PC-9 (cell line): ENCODE data around the gene CCDC15. TPM values are rescaled to one million over a fixed set of nuclear protein-coding genes. Genes with fewer than 3 reads are reported as not detected.

Source experiments
- BruUV-seq: library from RNA; stranded (reverse); fragments of 400-500 nt; replicated peaks from 2 replicates; lab custom pipeline; 2021; lab: Mats Ljungman, UMichigan
- CTCF ChIA-PET: fragments of 300-600 bp; sonication (Branson Sonifier 250); formaldehyde crosslinking; loops from one replicate; lab custom pipeline; 2022; ENCODE audit warnings: antibody characterized with exemption; lab: Charles Lee
- POLR2A ChIA-PET: fragments of 300-600 bp; sonication (Branson Sonifier 250); formaldehyde crosslinking; loops from one replicate; lab custom pipeline; 2022; ENCODE audit warnings: antibody characterized with exemption; ENCODE audit not compliant: unreplicated experiment; lab: Charles Lee
- DNase-seq, 2 experiments: peaks; one replicate each; pipeline versions ENCODE4 v3.0.0 to v3.0.0-alpha.2; 2015 to 2022; ENCODE audit warnings: mixed read lengths in 1 of 2
- H2AFZ ChIP-seq: fragments of 200-600 bp; sonication (generic); 2 replicates; pipeline ENCODE4 v1.8.1; 2017; ENCODE audit warnings: antibody characterized with exemption
- H3F3A ChIP-seq: fragments of 200-600 bp; sonication (generic); 2 replicates; pipeline ENCODE4 v1.8.1; 2017; ENCODE audit warnings: antibody characterized with exemption, mild to moderate bottlenecking, low read depth; ENCODE audit not compliant: insufficient read depth
- H3K27ac ChIP-seq: fragments of 200-600 bp; sonication (generic); 2 replicates; pipeline ENCODE4 v1.6.1; 2016; ENCODE audit warnings: mixed run types
- H3K27me3 ChIP-seq: fragments of 200-600 bp; sonication (generic); 2 replicates; pipeline ENCODE4 v1.6.1; 2016; ENCODE audit warnings: low read depth, mixed run types; ENCODE audit not compliant: insufficient read depth
- H3K36me3 ChIP-seq: fragments of 200-600 bp; sonication (generic); 2 replicates; pipeline ENCODE4 v1.6.1; 2016; ENCODE audit warnings: low read depth, mixed run types
- H3K4me1 ChIP-seq: fragments of 200-600 bp; sonication (generic); replicated peaks from 2 replicates; pipeline ENCODE4 v1.6.1; 2016; ENCODE audit warnings: mixed run types; ENCODE audit not compliant: insufficient read depth
- H3K4me2 ChIP-seq: fragments of 200-600 bp; sonication (generic); 2 replicates; pipeline ENCODE4 v1.6.1; 2017; ENCODE audit warnings: mixed run types
- H3K4me3 ChIP-seq: fragments of 200-600 bp; sonication (generic); 2 replicates; pipeline ENCODE4 v1.6.1; 2016; ENCODE audit warnings: mixed run types
- H3K79me2 ChIP-seq: fragments of 200-600 bp; sonication (generic); 2 replicates; pipeline ENCODE4 v1.6.1; 2017; ENCODE audit warnings: low read depth, mixed run types
- H3K9me2 ChIP-seq: fragments of 200-600 bp; sonication (generic); 2 replicates; pipeline ENCODE4 v1.8.1; 2017; ENCODE audit warnings: mild to moderate bottlenecking; ENCODE audit not compliant: insufficient read depth
- H3K9me3 ChIP-seq: fragments of 200-600 bp; sonication (generic); 2 replicates; pipeline ENCODE4 v1.8.1; 2016; ENCODE audit warnings: low read depth; ENCODE audit not compliant: insufficient read depth
- H4K20me1 ChIP-seq: fragments of 200-600 bp; sonication (generic); 2 replicates; pipeline ENCODE4 v1.8.1; 2017; ENCODE audit not compliant: insufficient read depth
- EZH2 ChIP-seq: fragments of 200-600 bp; sonication (generic); IDR thresholded peaks from 2 replicates; pipeline ENCODE4 v1.8.0; 2017; ENCODE audit warnings: antibody characterized with exemption, low read depth
- intact Hi-C: fragments of 100-400 bp; cut with micrococcal nuclease; formaldehyde crosslinking; loops from one replicate; pipeline ENCODE4 v1.10.0; 2022; ENCODE audit not compliant: unreplicated experiment
- total RNA-seq: library from RNA; stranded (reverse); gene quantifications from 2 replicates; pipeline ENCODE4 v1.2.3, GENCODE V29; 2021
- TF ChIP-seq, protein P1 (sequence below): fragments of 200-600 bp; sonication (generic); conservative IDR thresholded peaks from 2 replicates; pipeline ENCODE4 v1.6.1; 2017; ENCODE audit warnings: mixed run types, antibody characterized with exemption, mild to moderate bottlenecking, moderate library complexity

The CCDC15 gene
- total RNA-seq, 1 experiment from 2014 or later = 2.7 TPM

GRCh38 chr11:124983674-124984511 is 29.9 kb downstream of the CCDC15 start:
- H4K20me1 ChIP-seq = no peaks in the 10 kb centered on the region
- H3K79me2 ChIP-seq = no peaks in the 10 kb centered on the region
- H3K4me3 ChIP-seq = no peak overlapping the region
- H3K27me3 ChIP-seq = no peaks in the 10 kb centered on the region
- no peak overlapping the region for H2AFZ ChIP-seq
- no peak for TF ChIP-seq EZH2
- TF ChIP-seq, protein P1, sequence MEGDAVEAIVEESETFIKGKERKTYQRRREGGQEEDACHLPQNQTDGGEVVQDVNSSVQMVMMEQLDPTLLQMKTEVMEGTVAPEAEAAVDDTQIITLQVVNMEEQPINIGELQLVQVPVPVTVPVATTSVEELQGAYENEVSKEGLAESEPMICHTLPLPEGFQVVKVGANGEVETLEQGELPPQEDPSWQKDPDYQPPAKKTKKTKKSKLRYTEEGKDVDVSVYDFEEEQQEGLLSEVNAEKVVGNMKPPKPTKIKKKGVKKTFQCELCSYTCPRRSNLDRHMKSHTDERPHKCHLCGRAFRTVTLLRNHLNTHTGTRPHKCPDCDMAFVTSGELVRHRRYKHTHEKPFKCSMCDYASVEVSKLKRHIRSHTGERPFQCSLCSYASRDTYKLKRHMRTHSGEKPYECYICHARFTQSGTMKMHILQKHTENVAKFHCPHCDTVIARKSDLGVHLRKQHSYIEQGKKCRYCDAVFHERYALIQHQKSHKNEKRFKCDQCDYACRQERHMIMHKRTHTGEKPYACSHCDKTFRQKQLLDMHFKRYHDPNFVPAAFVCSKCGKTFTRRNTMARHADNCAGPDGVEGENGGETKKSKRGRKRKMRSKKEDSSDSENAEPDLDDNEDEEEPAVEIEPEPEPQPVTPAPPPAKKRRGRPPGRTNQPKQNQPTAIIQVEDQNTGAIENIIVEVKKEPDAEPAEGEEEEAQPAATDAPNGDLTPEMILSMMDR = no peak
- no peaks in the 10 kb centered on the region for H3K4me1 ChIP-seq
- CTCF ChIA-PET = no interaction called here
- no peak for DNase-seq
- intact Hi-C loops = no loop called here
- BruUV-seq = no TSS peak
- H3F3A ChIP-seq = no peaks in the 10 kb centered on the region
- H3K9me2 ChIP-seq = no peaks in the 10 kb centered on the region
- no peak overlapping the region for H3K27ac ChIP-seq
- H3K36me3 ChIP-seq = no peaks in the 10 kb centered on the region
- no peaks in the 10 kb centered on the region for H3K9me3 ChIP-seq
- H3K4me2 ChIP-seq = no peak overlapping the region
- POLR2A ChIA-PET = no interaction called here

- Histone ChIP-seq H4K20me1 (no peaks in the 10 kb centered on the region), H3K79me2 (no peaks in the 10 kb centered on the region), H3K27me3 (no peaks in the 10 kb centered on the region), H3K27ac (no peak overlapping the region), H3F3A (no peaks in the 10 kb centered on the region), H3K4me2 (no peak overlapping the region), H3K9me3 (no peaks in the 10 kb centered on the region), H3K9me2 (no peaks in the 10 kb centered on the region), H2AFZ (no peak overlapping the region), H3K36me3 (no peaks in the 10 kb centered on the region), H3K4me1 (no peaks in the 10 kb centered on the region), H3K4me3 (no peak overlapping the region)
- no peak for TF ChIP-seq EZH2
- TF ChIP-seq, protein P1 = no peak
- CTCF ChIA-PET = no interaction called here
- intact Hi-C loops = no loop called here
- no TSS peak for BruUV-seq
- POLR2A ChIA-PET = no interaction called here
- no peak for DNase-seq
These were observed 30.5 kb downstream of the CCDC15 start for GRCh38 chr11:124984512-124984854.

DNA sequence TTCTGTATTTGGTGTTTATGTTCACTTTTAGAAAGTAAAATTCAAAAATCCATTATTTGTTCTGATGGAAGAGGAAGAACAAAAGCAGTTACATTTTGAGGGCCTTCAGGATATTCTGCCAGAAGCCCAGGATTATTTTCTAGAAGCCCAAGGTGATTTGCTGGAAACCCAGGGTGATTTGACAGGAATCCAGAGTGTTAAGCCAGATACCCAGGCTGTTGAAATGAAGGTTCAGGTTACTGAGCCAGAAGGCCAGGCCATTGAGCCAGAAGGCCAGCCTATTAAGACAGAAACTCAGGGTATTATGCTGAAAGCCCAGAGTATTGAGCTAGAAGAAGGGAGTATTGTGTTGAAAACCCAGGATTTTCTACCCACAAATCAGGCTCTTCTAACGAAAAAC is 33.1 kb downstream of the CCDC15 start:
- Histone ChIP-seq H3K9me2 (no peaks in the 10 kb centered on the region), H3K27ac (no peak overlapping the region), H3K79me2 (no peaks in the 10 kb centered on the region), H4K20me1 (no peaks in the 10 kb centered on the region), H3K9me3 (no peaks in the 10 kb centered on the region), H3K4me3 (no peak overlapping the region), H3F3A (no peaks in the 10 kb centered on the region), H3K4me2 (no peak overlapping the region), H3K27me3 (no peaks in the 10 kb centered on the region), H3K36me3 (no peaks in the 10 kb centered on the region), H2AFZ (no peak overlapping the region), H3K4me1 (no peaks in the 10 kb centered on the region)
- CTCF ChIA-PET = no interaction called here
- POLR2A ChIA-PET = no interaction called here
- intact Hi-C loops = no loop called here
- TF ChIP-seq, protein P1 = no peak
- TF ChIP-seq EZH2 = no peak
- BruUV-seq = no TSS peak
- no peak for DNase-seq
